HG02759 (cell line): ENCODE data around the gene AMN1.

Experiments
- ATAC-seq: cut with Tn5 transposase; IDR thresholded peaks from one replicate; pipeline ENCODE4 v1.9.1; 2021; ENCODE audit warnings: mild to moderate bottlenecking, moderate library complexity; ENCODE audit not compliant: unreplicated experiment

Gene AMN1

DNA sequence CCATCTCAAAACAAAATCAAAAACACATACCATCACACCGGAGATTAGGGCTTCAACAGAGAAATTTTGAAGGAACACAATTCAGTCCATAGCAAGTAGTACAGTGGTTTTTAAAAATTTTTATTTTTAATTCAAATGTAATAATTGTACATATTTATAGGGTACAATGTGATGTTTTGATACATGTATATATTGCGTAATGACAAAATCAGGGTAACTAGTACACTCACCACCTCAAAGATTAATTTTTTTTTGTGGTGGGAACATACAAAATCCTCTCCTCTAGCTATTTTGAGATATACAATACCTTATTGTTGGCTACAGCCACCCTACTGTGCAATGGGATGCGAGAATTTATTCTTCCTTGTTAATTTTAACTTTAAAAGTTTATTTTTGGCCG lies 95.4 kb downstream of the AMN1 start:
- no peak for ATAC-seq

GRCh38 chr12:31631809-31632208 lies 97.0 kb downstream of the AMN1 start:
- no peak for ATAC-seq

DNA sequence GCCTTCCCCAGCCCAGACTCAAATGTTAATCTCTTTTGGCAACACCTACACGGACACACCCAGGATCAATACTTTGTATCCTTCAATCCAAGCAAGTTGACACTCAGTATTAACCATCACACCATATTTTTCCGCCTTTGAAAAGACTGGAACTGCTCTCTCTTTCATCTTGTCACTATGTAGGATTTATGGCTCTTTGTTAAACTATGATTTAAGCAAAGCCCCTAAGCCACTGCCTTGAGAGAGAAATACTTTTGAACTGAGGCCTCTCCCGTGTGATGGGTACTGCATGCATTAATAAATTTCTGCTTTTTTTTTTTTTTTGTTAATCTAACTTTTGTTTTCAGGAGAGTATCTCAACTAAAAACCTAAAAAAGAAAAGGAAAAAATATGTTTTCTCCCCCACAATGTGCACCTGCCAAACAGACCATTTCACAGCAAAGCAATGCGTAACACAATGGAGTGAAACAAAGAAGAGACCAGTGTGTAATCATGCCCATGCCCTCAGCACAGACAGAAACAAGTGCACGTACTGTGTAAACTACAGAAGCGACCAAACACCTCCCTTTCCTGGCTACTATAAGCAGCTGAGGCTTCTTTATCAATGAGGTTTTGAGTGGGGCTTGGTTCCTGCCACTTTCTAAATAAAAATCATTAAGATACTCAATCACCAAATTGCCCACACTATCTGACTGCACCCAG lies 97.6 kb downstream of the AMN1 start:
- no peak for ATAC-seq

DNA sequence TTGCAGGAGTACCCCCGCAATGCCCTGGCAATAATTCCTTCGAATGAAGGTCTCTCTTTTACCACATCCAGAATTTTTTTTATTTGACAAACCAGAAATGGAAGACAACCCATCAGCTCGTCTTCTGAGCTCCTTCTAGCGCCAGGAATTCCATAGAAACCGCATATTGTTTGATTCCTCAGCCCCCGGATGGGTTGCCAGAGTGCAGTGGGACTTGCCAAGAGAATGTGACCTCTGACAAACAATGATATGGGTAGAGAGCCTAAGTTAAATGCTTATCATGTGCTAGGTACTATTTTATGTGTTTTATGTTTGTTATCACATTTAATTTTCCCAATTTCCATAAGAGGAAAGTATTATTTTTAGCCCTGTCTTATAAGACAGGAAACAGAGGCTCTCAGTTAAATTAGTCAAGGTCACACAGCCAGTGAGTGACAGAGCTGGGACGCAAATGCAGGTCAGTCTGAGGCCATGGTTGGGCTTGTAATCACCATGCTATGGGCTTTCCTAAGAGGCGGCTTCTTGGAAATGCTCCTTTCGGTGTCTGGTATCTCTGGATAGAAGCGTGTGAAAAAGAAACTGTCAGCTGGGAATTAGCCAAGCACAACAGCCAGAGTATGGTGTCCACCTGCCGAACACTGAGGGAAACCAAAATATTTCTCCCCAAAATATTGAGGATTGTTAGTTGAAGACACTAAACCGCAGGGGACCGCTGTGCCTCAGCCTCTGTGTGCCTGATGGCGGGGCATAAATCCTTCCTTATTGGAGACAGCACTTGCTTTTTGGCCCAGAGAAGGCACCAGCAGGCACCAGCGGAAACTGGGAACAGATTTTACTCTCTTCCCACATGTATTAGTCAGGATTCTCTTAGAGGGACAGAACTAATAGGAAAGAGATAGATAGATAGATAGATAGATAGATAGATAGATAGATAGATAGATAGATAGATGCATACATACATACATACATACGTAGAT lies 98.8 kb downstream of the AMN1 start:
- no peak for ATAC-seq

DNA sequence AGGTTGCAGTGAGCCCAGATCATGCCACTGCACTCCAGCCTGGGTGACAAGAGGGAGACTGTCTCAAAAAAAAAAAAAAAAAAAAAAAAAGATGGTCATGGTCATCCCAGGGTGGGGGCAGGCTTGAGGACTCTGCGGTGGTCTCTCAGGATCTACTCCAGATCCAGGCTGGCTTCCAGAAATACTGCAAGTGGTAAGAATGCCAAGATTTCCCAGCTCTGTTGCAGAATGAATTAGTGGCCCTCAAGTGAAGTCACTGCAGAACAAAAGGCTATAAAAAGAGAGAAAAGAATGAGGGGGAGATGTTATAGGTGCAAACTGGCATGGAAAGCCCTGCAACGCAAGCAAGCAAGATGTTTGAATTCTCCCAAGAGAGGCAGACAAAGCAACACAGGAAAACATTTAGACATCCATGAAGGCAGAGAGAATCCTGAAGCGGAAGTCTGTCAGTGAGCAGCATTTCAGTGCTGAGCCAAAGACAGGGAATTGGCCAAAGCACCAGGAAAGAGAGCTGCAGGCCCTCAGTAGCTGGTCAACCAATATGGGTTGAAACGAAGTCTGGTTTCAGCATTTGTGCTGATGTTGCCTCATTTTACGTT lies 101.3 kb downstream of the AMN1 start:
- no peak for ATAC-seq

DNA sequence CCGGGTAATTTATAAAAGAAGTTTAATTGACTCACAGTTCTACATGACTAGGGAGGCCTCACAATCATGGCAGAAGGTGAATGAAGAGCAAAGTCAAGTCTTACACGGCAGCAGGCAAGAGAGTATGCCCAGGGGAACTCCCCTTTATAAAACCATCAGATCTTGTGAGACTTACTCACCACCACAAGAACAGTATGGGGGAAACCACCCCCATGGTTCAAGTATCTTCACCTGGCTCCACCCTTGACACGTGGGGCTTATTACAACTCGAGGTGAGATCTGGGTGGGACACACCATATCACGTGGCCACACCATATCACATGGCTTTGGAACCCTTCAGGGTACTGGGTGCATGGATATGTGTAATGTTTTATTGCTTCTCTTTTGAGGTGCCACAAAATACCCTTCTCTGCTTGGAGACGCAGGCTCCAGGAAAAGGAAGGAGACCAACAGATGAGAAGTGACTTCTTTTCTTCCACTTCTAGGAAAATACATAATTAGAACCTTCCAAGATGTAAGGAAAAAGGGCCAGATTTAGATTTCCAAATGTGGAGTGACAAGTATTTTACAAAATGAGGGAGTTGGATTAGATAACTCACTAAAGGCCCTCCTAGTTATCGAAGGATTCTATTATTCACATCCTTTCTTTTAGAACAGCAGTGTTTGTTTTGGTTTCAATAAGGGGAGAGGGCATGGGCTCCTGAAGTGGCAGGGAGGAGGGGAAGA lies 102.4 kb downstream of the AMN1 start:
- ATAC-seq: no peak

DNA sequence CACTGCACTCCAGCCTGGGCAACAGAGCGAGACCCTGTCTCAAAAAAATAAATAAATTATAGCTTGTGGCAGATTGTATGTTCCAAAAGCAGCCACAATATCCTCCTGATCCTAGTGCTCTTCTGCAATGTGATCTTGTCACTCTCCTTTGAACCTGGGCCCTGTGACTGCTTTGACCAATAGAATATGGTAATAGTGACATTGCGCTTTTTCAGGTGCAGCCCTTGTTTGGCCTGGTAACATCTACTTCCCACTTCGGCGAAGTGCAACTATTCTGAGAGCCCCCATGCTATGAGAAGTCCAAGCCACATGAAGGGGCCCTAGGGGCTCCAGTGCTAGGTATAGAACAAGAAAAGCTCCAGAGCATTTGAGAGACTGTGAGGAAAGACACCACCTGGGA lies 106.8 kb downstream of the AMN1 start:
- no peak for ATAC-seq
